GM21723 (cell line): ENCODE measurements around the gene DAPL1.
"Not testable (repeated sequence)": the region's sequence is repeated elsewhere in the genome, so short reads cannot be mapped to it uniquely, and the experiment has no call there.

Experiments
- ATAC-seq: cut with Tn5 transposase; IDR thresholded peaks from one replicate; pipeline ENCODE4 v1.9.1; 2021; ENCODE audit warnings: mild to moderate bottlenecking, moderate library complexity; ENCODE audit not compliant: unreplicated experiment

Gene DAPL1

GRCh38 chr2:158817588-158817987, 22.5 kb downstream of the DAPL1 start:
- no peak for ATAC-seq

- no peak for ATAC-seq
These were observed 23.4 kb downstream of the DAPL1 start for GRCh38 chr2:158818511-158818910.

- no peak for ATAC-seq
These were observed 27.1 kb downstream of the DAPL1 start for GRCh38 chr2:158822193-158822592.

GRCh38 chr2:158823486-158824237, 28.5 kb downstream of the DAPL1 start:
- no peak for ATAC-seq

- ATAC-seq: no peak
These were observed 29.9 kb downstream of the DAPL1 start for GRCh38 chr2:158825021-158825420.

- ATAC-seq: no peak
These were observed 31.8 kb downstream of the DAPL1 start for GRCh38 chr2:158826965-158827364.

GRCh38 chr2:158828378-158829164, 33.5 kb downstream of the DAPL1 start:
- ATAC-seq: no peak

- no peak for ATAC-seq
These were observed 34.0 kb downstream of the DAPL1 start for GRCh38 chr2:158829167-158829566.

GRCh38 chr2:158830201-158830600, 35.1 kb downstream of the DAPL1 start:
- ATAC-seq: no peak

- no peak for ATAC-seq
These were observed 40.3 kb downstream of the DAPL1 start for GRCh38 chr2:158835431-158835830.

- no peak for ATAC-seq
These were observed 42.5 kb downstream of the DAPL1 start for GRCh38 chr2:158837645-158838044.

GRCh38 chr2:158841850-158842249, 46.7 kb downstream of the DAPL1 start:
- no peak for ATAC-seq

- ATAC-seq: no peak
These were observed 50.3 kb downstream of the DAPL1 start for GRCh38 chr2:158845444-158845843.

GRCh38 chr2:158845859-158846258, 50.7 kb downstream of the DAPL1 start:
- ATAC-seq: no peak

GRCh38 chr2:158847526-158847925, 52.4 kb downstream of the DAPL1 start:
- ATAC-seq: not testable (repeated sequence)

- ATAC-seq: not testable (repeated sequence)
These were observed 53.2 kb downstream of the DAPL1 start for GRCh38 chr2:158848031-158848970.

- ATAC-seq: not testable (repeated sequence)
These were observed 65.1 kb downstream of the DAPL1 start for GRCh38 chr2:158860179-158860578.

GRCh38 chr2:158861626-158862025, 66.5 kb downstream of the DAPL1 start:
- ATAC-seq: not testable (repeated sequence)

- ATAC-seq: not testable (repeated sequence)
These were observed 70.4 kb downstream of the DAPL1 start for GRCh38 chr2:158865469-158865868.
